ENCODE results near the gene ZNF555.

GRCh38 chr19:2799273-2800020, 41.8 kb upstream of the ZNF555 start:
- TF ChIP-seq, protein P1, sequence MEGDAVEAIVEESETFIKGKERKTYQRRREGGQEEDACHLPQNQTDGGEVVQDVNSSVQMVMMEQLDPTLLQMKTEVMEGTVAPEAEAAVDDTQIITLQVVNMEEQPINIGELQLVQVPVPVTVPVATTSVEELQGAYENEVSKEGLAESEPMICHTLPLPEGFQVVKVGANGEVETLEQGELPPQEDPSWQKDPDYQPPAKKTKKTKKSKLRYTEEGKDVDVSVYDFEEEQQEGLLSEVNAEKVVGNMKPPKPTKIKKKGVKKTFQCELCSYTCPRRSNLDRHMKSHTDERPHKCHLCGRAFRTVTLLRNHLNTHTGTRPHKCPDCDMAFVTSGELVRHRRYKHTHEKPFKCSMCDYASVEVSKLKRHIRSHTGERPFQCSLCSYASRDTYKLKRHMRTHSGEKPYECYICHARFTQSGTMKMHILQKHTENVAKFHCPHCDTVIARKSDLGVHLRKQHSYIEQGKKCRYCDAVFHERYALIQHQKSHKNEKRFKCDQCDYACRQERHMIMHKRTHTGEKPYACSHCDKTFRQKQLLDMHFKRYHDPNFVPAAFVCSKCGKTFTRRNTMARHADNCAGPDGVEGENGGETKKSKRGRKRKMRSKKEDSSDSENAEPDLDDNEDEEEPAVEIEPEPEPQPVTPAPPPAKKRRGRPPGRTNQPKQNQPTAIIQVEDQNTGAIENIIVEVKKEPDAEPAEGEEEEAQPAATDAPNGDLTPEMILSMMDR (IDR thresholded peaks at IDR 0.05): no peak
- TF ChIP-seq POLR2AphosphoS5 (IDR thresholded peaks at IDR 0.05): no peak
